ENCODE data around the gene SMCR8. TPM values are rescaled to one million over a fixed set of nuclear protein-coding genes. Genes with fewer than 3 reads are reported as not detected.
"Not testable (repeated sequence)": the region's sequence is repeated elsewhere in the genome, so short reads cannot be mapped to it uniquely, and the experiment has no call there.

Gene SMCR8, protein sequence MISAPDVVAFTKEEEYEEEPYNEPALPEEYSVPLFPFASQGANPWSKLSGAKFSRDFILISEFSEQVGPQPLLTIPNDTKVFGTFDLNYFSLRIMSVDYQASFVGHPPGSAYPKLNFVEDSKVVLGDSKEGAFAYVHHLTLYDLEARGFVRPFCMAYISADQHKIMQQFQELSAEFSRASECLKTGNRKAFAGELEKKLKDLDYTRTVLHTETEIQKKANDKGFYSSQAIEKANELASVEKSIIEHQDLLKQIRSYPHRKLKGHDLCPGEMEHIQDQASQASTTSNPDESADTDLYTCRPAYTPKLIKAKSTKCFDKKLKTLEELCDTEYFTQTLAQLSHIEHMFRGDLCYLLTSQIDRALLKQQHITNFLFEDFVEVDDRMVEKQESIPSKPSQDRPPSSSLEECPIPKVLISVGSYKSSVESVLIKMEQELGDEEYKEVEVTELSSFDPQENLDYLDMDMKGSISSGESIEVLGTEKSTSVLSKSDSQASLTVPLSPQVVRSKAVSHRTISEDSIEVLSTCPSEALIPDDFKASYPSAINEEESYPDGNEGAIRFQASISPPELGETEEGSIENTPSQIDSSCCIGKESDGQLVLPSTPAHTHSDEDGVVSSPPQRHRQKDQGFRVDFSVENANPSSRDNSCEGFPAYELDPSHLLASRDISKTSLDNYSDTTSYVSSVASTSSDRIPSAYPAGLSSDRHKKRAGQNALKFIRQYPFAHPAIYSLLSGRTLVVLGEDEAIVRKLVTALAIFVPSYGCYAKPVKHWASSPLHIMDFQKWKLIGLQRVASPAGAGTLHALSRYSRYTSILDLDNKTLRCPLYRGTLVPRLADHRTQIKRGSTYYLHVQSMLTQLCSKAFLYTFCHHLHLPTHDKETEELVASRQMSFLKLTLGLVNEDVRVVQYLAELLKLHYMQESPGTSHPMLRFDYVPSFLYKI
- polyA plus RNA-seq (ENCODE audit: insufficient read length in 10 of 10), result 1 to 10 TPM; 7.3 to 9.6 (median 8.5) TPM
- long read RNA-seq, donor 1, full-length matches to known transcripts, result 1 of 1 reads
- long read RNA-seq, donor 1, partial matches to known transcripts, result 0 of 1 reads
- long read RNA-seq, donor 1, other reads (novel, unspliced or antisense), result 0 of 1 reads
- long read RNA-seq, donor 2, full-length matches to known transcripts, result 1 of 1 reads
- long read RNA-seq, donor 2, partial matches to known transcripts, result 0 of 1 reads
- long read RNA-seq, donor 2, other reads (novel, unspliced or antisense), result 0 of 1 reads
- long read RNA-seq, donor 3, result 0 reads
- long read RNA-seq, donor 4, result 0 reads
- long read RNA-seq, donor 5, full-length matches to known transcripts, result 1 of 1 reads
- long read RNA-seq, donor 5, partial matches to known transcripts, result 0 of 1 reads
- long read RNA-seq, donor 5, other reads (novel, unspliced or antisense), result 0 of 1 reads
- long read RNA-seq, donor 6, full-length matches to known transcripts, result 2 of 2 reads
- long read RNA-seq, donor 6, partial matches to known transcripts, result 0 of 2 reads
- long read RNA-seq, donor 6, other reads (novel, unspliced or antisense), result 0 of 2 reads
- long read RNA-seq, donor 7, full-length matches to known transcripts, result 2 of 2 reads
- long read RNA-seq, donor 7, partial matches to known transcripts, result 0 of 2 reads
- long read RNA-seq, donor 7, other reads (novel, unspliced or antisense), result 0 of 2 reads
- long read RNA-seq, donor 8, full-length matches to known transcripts, result 2 of 11 reads
- long read RNA-seq, donor 8, partial matches to known transcripts, result 9 of 11 reads
- long read RNA-seq, donor 8, other reads (novel, unspliced or antisense), result 0 of 11 reads
- long read RNA-seq, donor 9, result 0 reads

DNA sequence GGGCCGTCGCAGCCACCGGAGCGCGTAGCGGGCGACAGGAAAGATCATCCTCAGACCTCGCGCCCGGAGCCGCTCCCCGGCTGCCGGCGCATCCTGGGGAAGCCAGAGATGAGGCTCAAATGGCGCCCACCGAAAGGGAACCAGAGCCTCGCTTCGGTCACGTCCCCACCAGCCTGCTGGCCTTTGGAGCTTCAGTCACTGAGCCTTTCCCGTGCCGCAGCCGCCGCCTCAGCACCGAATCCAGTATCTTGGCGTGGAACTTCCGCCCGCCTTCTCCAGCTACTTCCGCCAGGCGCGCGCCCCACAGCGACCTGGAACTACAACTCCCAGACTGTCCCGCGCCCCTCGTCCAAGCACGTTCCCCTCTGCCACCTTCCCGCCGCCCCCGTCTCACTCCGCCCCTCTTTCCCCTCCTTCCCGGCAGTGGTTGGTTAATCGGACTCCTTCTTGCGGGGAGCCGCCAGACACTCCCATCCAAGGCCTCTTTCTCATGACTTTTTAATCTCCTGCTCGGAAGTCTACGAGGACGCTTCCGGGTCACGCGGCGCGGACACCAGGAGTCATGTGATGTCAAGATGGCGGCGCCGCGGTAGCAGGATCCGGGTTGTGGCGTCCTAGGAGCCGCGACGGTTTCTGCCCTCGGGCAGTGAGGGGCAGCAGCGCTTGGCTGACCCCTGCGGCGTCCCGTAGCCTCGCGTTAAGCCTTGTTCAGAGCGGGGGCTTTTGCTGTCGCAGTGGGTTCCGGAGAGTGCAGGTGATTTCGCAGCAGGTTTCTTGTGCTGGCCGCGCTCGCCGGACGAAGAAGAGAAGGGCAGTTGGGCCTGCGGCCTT, at the start of gene SMCR8, which contains the start of gene TOP3A:
SMCR8 (plus strand) TSS at position 563 of the 831 bp plus-strand sequence. CDS start 497 bp downstream, outside the sequence.
TOP3A (minus strand) TSS at position 264 of the 831 bp plus-strand sequence; CDS start at position 48, 216 bp downstream.
- peak; percentile 98 to 99 (median 99) for DNase-seq

DNA sequence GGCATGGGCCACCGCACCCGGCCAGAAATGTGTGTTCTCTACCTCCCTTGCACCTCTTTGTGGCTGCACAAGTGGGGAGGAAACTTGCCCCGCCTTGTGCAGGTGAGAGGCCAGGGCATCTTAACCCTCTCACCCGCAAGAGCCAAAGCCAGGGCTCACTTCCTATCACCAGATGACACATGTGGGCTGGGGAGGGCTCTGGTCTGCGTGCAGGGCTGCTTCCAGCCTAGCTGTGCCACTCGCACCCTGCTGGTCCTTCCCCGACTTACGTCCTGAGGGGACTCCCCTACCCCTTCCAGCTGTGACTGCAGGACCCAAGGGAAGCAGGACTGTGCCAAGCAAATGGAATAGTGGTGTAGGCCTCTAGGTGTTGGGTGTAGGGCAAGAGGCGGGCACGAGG, 47.7 kb upstream of the SMCR8 start:
- no peak for DNase-seq

DNA sequence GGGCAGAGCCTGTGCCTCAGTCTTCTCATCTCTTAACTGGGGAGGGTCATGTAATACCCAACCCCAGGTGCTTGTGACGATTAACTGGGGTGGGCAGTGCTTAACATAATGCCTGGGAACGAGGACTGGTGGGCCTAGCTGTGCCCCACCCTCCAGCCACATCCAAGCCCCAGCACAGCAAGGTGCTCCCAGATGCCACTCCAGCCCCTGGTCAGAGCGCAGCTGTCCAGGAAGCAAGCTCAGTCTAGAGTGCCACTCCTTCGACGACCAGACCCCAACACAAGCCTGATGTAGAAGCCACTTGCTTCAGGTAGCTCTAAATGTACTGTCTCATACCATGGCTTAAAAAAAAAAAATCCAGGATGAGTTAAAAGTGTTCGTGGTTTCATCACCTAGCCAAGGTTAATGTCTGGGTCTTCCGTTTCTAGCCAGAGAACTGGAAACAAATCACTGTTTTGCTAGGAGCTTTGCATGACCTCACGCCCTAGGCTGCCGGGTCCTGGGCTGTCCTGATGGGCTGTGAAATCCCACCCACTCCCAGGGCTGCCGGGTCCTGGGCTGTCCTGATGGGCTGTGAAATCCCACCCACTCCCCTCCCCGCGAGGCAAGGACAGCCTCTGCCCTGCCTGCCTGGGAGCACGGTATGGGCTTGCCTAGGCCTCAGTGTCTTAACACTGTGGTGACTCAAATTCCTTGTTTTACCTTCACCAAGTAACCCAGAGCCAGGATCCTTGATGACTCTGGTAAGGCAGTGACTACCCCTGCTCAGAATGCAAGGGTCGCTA, 47.0 kb upstream of the SMCR8 start:
- DNase-seq, result peak in 1 of 3 donors; percentile 18

DNA sequence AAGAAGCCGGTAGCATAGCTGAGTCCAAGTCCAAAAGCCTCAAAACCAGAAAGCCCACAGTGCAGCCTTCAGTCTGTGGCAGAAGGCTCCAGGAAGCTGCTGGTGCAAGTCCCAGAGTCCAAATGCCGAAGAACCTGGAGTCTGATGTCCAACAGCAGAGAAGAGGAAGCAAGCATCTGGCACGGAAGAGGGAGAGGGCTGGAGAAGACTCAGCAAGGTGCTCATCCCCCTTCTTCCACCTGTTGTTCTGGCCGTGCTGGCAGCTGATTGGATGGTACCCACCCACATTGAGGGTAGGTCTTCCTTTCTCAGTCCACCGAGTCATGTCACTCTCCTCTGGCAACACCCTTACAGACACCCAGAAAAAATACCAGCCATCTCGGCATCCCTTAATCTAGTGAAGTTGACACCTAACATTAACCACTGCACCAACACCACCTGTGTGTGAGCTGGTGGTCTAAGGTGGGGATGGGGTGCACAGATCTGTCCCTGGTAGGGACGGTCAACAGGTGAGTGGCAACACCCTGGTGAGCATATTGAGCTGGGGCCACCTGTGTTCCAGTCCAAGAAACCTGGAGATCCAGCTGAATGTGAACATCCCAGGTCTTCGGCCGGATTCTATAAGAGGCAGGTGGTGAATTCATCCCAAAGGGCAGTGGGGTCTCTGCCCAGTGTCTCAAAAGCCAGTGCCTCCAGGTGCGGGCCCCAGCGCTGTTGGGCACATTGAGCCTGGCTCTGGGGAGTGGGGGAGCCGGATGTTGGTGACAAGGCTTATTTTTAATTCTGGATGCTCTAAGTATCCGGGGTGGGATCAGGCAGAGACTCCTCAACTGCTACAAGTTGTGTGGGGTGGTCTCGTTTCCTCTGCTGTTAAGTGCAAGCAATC, 44.8 kb upstream of the SMCR8 start:
- DNase-seq, result no peak

DNA sequence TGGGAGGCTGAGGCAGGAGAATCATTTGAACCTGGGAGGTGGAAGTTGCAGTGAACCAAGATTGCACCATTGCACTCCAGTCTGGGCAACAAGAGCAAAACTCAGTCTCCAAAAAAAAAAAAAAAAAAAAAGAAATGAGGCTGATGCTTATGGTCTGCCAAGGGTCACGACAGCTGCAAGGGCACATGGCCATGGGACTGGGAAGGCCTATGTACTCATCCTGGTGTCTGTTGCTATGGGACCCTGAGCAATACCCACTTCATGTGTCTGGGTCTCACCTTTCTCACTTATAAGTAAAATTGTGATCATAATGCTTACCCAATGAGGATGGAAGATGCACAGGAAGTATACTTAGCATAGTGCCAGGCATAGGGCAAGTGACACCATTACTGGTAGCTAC, 38.0 kb upstream of the SMCR8 start:
- no peak for DNase-seq

DNA sequence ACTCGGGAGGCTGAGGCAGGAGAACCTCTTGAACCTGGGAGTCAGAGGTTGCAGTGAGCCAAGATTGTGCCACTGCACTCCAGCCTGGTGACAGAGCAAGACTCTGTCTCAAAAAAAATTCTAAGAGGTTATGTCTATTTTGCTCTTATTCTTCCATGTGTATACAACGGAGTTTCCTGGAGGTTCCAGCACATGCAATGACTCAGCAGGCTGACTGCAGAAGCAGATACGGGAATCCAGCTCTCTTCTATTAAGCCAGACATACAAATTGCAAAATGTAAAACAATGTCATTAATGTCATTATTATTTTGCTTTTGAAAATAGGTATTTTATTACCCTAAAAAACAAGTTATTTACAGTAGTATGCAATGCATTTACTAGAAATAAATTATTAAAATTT, 36.2 kb upstream of the SMCR8 start:
- no peak for DNase-seq

DNA sequence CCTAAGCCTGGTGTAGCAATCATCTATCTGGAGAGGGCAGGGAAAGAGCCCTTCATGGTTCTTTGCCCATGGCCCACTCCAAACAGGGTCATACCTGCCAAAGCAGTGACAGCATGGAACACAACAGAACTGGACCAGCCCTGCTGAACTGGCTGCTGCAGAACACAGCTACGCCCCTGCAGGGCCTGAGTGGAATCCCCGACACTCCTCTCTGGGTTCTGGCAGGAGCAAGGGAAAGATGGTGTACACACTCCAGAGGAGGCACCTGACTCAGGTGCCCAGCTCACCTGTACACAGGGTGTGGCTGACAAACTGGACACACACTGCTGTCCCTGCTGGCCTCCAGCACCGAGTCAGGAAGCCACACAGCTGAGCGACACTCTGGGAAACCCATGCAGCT, 34.8 kb upstream of the SMCR8 start:
- DNase-seq, result no peak

DNA sequence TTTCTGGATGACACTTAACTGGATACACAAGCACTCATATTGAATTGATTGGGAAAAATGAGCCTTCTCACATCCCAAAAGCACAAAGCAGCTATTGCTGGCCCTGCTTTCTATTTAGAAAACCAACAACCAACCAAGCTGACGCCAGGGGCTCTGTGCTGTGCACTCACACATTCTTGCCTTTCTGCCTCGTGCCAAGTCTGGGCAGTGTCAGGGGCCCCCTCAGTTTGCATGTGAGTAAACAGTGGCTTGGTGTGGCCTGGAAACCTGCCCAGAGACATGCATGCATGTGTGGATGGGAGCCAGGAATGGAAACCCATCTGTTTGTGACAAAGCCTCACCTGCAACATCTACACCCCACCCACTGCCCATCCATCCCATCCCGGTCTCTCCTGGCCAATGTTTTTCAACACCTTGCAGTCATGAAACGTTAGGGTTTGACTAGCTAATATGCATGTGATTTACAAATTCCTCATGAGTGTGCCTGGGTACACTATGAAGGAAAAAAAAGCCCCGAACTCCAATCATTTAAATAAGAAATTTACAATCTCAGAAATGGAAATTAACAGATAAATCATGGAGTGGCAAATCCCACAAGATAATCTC, 34.2 kb upstream of the SMCR8 start:
- DNase-seq, result no peak

DNA sequence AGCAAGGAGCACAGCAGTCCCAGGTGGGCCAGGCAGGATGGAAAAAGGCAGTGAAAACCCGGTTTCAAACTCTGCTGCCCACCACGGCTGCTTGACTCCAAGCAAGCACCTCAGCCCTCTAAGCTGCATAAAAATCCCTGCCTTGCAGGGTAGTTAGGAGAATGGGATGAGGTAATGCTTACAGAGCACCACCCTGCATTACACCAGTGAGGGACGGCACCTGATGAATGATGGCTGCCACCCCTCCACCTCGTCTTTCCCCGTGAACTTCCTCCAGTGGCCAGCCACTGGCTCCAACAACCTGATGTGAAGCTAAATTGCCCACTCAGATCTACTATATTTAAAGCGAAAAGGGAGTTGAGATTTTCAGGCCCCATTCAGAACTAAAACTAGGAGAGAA, 33.3 kb upstream of the SMCR8 start:
- DNase-seq, result no peak

DNA sequence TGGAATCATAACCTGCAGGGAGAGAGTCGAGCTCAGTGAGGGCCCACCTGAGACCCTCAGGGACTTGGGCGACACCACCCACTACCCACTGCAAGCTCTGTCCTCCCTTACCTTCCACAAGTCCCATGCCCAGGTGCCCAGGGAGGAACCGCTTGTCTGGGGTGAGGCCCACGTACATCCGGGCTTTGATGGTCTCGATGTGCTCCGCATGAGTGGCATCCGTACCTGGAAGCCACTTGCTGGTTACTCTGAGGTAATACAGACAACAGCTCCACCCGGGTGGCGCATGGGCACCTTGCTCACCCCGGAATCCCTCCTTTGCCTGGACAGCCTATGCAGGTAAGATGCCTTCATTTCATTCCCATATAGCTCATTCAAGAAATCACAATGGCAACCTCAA, 29.8 kb upstream of the SMCR8 start:
- no peak for DNase-seq

DNA sequence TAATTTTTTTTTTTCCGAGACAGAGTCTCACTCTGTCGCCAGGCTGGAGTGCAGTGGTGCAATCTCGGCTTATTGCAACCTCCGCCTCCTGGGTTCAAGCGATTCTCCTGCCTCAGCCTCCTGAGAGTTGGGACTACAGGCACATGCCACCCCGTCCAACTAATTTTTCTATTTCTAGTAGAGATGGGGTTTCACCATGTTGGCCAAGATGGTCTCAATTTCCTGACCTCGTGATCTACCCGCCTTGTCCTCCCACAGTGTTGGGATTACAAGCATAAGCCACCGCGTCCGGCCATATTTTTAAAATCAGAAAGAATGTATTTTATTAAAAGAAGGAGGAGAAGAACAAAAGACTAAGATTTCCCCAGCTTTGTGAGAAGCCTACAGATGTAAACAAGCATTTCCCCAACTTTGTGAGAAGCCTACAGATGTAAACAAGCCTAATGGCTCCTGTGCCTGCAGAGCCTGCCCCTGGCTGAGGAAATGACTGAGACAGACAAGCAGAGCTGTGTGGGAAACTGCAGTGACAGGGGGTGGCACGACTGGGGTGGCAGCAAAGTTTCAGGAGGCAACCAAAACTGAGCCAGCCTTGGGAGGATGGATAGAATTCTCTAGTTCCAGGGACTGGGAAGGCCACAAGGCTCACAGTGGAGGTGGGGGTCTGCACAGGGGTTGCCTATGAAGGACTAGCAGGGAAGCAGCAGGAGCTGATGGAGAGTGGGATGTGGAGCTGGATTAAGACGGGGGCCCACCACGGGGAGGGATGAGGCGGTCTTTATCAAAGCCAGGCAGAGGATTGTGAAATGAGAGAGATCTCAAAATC, 23.2 kb upstream of the SMCR8 start:
- no peak for DNase-seq

DNA sequence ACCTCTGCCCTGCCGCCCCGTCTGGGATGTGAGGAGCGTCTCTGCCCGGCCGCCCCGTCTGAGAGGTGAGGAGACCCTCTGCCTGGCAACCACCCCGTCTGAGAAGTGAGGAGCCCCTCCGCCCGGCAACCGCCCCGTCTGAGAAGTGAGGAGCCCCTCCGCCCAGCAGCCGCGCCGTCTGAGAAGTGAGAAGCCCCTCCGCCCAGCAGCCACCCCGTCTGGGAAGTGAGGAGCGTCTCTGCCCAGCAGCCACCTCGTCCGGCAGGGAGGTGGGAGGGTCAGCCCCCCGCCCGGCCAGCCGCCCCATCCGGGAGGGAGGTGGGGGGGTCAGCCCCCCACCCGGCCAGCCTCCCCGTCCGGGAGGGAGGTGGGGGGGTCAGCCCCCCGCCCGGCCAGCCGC, 17.0 kb upstream of the SMCR8 start:
- DNase-seq, result not testable (repeated sequence)

DNA sequence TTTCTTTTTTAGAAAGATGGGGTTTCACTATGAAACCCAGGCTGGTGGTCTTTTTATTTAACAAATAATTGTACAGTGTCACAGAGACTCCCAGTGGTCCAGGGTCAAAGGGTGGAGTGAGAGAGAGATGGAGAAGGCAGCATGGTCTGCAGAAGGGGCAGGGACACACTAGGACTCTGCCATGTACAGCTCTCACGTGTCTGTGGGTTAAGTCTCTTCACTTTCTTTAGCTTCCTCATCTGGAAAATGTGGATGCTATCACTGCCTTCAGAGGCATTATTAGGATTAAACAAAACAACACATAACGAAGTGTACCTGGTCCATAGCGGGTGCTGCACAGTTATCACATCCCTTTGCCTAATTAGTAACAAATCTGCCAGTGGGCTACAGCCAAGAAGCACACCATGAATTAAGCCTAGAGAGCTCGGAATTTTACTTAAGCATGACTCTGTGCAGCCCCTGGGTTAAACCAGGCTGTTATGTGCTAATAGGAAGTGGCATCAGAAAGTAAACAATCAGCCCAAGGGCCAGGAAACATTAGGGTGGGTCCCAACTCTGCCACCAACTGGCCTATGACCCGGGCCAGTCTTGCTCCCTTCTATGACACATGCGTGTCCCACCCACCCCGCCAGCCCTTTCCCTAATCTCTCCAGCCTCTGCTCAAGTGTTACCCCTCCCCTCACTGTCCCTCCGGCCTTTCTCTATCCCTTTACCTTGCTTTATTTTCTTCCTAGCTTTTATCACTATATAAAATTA, 14.2 kb upstream of the SMCR8 start:
- no peak for DNase-seq

DNA sequence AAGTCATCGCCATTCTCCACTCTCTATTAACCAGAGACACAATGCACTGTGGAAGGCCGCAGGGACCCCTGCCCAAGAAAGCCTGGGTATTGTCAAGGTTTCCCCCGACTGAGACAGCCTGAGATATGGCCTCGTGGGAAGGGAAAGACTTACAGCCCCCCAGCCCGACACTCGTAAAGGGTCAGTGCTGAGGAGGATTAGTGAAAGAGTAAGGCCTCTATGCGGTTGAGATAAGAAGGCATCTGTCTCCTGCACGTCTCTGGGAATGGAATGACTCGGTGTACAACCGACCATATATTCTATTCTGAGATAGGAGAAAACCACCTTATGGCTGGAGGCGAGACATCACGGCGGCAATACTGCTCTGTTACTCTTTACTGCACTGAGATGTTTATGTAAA, 11.9 kb upstream of the SMCR8 start:
- DNase-seq, result not testable (repeated sequence)

DNA sequence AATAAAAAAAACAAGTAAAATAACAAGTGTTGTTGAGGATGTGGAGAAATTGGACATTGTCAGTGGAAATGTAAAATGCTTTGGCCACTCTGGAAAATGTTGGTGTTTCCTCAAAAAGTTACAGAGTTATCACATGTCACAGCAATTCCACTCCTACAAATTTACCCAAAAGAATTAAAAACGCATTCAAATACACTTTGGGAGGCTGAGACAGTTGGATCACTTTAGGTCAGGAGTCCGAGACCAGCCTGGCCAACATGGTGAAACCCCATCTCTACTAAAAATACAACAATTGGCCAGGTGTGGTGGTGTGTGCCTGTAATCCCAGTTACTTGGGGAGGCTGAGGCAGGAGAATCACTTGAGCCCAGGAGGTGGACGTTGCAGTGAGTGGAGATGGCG, 5.9 kb upstream of the SMCR8 start:
- no peak for DNase-seq
